Measurements from ENCODE around the gene STK4. TPM values are rescaled to one million over a fixed set of nuclear protein-coding genes. Genes with fewer than 3 reads are reported as not detected.

Gene STK4
- total RNA-seq, 1 experiment from 2014 or later = 41.2 TPM

DNA sequence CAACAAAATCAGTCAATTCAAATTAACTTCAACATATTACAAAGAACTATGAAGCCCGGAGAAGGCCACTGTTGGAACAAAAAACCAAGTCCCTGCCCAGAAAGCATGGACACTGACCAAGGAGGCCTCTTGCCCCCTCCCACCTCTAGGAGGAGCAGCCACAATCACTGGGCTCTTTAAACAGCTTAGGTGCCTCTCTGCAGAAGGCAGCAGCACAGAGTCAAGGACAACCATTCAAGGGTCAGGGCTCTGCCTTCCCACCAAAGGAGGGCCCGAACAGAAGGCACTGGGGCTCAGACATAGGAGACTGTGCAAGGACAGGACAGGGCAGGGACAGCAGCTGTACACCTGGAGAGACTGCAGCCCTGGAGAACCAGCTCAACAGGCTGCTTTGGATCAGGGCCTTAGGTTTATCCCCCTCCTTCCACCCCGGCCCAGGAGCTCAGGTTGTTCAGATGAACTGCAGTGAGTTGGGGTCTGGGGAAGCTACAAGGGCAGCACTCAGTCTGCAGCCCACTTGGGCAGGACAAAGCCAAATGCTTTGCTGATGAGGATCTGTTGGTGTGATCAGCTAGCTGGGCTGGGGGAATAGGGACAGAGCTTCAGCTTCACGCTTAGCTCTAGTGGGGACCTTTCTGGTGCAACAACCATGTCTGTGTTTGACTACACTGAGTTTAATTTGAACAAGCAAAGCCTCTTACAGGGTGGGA, 23.9 kb upstream of the STK4 start:
- H3K4me1 Mint-ChIP-seq = no peaks in the 10 kb centered on the region
- no peak overlapping the region for H3K4me3 Mint-ChIP-seq
- H3K27me3 Mint-ChIP-seq (ENCODE audit: low read depth) = no peaks in the 10 kb centered on the region
- no peaks in the 10 kb centered on the region for H3K9me3 Mint-ChIP-seq
- POLR2A ChIA-PET = interaction anchor here (1.5 kb wide), 1 partner anchor 18 kb away, joined by 3 read pairs; the partner anchor contains the start of gene TOMM34
- no peak overlapping the region for H3K27ac Mint-ChIP-seq
- peak; percentile 21 for DNase-seq (ENCODE audit: low spot score)
- ATAC-seq = peak; percentile 81
- peaks cover 74% of the 10 kb centered on the region for H3K36me3 Mint-ChIP-seq
- TF ChIP-seq GABPB1 (CRISPR knock-in tag; IDR thresholded peaks at IDR 0.05) (peak; percentile 17; the same call in 1 of the 2 replicates), TP53 (CRISPR knock-in tag; IDR thresholded peaks at IDR 0.05) (no peak), OVOL2 (CRISPR knock-in tag; IDR thresholded peaks at IDR 0.05; ENCODE audit: borderline replicate concordance) (no peak), ZBTB21 (CRISPR knock-in tag; IDR thresholded peaks at IDR 0.05; ENCODE audit: borderline replicate concordance) (no peak)
- CTCF ChIA-PET = interaction anchor here (0.6 to 1.5 kb wide), 6 partner anchors 9 to 221 kb away, joined by 3 to 4 read pairs (median 3); partner anchors contain the start of gene PABPC1L

- peaks cover 70% of the 10 kb centered on the region for H3K36me3 Mint-ChIP-seq
- POLR2A ChIA-PET = interaction anchor here (1.5 kb wide), 1 partner anchor 16 kb away, joined by 3 read pairs; the partner anchor contains the start of gene TOMM34
- TF ChIP-seq ZNF121 (CRISPR knock-in tag; IDR thresholded peaks at IDR 0.05) (no peak), MLX (CRISPR knock-in tag; IDR thresholded peaks at IDR 0.05) (no peak), ZSCAN18 (CRISPR knock-in tag; IDR thresholded peaks at IDR 0.05) (no peak), SOX15 (CRISPR knock-in tag; IDR thresholded peaks at IDR 0.05) (no peak), GABPB1 (CRISPR knock-in tag; IDR thresholded peaks at IDR 0.05) (no peak), EMX1 (CRISPR knock-in tag; IDR thresholded peaks at IDR 0.05) (no peak), ATF6 (CRISPR knock-in tag; IDR thresholded peaks at IDR 0.05) (no peak), FOXP4 (CRISPR knock-in tag; IDR thresholded peaks at IDR 0.05) (no peak), NR2C2 (CRISPR knock-in tag; IDR thresholded peaks at IDR 0.05) (no peak), GTF2I (CRISPR knock-in tag; conservative IDR thresholded peaks at IDR 0.05) (no peak), ATF1 (CRISPR knock-in tag; IDR thresholded peaks at IDR 0.05) (no peak), ZNF425 (CRISPR knock-in tag; conservative IDR thresholded peaks at IDR 0.05) (no peak), NR3C1 (CRISPR knock-in tag; conservative IDR thresholded peaks at IDR 0.05; ENCODE audit: low read depth) (no peak)
- TF ChIP-seq, protein P1, sequence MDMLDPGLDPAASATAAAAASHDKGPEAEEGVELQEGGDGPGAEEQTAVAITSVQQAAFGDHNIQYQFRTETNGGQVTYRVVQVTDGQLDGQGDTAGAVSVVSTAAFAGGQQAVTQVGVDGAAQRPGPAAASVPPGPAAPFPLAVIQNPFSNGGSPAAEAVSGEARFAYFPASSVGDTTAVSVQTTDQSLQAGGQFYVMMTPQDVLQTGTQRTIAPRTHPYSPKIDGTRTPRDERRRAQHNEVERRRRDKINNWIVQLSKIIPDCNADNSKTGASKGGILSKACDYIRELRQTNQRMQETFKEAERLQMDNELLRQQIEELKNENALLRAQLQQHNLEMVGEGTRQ (CRISPR knock-in tag; IDR thresholded peaks at IDR 0.05) = no peak
- TF ChIP-seq, protein P2, sequence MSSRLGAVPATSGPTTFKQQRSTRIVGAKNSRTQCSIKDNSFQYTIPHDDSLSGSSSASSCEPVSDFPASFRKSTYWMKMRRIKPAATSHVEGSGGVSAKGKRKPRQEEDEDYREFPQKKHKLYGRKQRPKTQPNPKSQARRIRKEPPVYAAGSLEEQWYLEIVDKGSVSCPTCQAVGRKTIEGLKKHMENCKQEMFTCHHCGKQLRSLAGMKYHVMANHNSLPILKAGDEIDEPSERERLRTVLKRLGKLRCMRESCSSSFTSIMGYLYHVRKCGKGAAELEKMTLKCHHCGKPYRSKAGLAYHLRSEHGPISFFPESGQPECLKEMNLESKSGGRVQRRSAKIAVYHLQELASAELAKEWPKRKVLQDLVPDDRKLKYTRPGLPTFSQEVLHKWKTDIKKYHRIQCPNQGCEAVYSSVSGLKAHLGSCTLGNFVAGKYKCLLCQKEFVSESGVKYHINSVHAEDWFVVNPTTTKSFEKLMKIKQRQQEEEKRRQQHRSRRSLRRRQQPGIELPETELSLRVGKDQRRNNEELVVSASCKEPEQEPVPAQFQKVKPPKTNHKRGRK (CRISPR knock-in tag; IDR thresholded peaks at IDR 0.05; ENCODE audit: borderline replicate concordance) = no peak
These were observed 22.5 kb upstream of the STK4 start for GRCh38 chr20:44943828-44944227.

More at GRCh38 chr20:44943828-44944227, 22.5 kb upstream of the STK4 start:
- Mint-ChIP-seq H3K27me3 (ENCODE audit: low read depth) (no peaks in the 10 kb centered on the region), H3K27ac (no peak overlapping the region), H3K4me3 (no peak overlapping the region), H3K4me1 (no peaks in the 10 kb centered on the region), H3K9me3 (no peaks in the 10 kb centered on the region)
- CTCF ChIA-PET = no interaction called here
- no peak for DNase-seq (ENCODE audit: low spot score)
- no peak for ATAC-seq
